HepG2 (cell line): ENCODE results near the gene CPNE1. TPM values are rescaled to one million over a fixed set of nuclear protein-coding genes. Genes with fewer than 3 reads are reported as not detected.

ENCODE experiments used
- AHDC1 ChIP-seq: sonication (generic); formaldehyde crosslinking; IDR thresholded peaks from 2 replicates; pipeline ENCODE4 v1.5.1; 2020; ENCODE audit warnings: mild to moderate bottlenecking, missing genetic modification reagents, borderline replicate concordance
- EP300 ChIP-seq, 3 experiments: sonication (generic) in 1 of 3; formaldehyde crosslinking in 1 of 3; IDR thresholded peaks; 2 replicates each; pipeline versions ENCODE4 v1.5.1 to v1.6.1; 2011 to 2020; ENCODE audit warnings: low read depth in 2 of 3, low read length in 2 of 3, borderline replicate concordance in 1 of 3, improper control_type of control experiment in 1 of 3, mild to moderate bottlenecking in 1 of 3, missing genetic modification reagents in 1 of 3, moderate library complexity in 1 of 3
- FOXK1 ChIP-seq: sonication (generic); formaldehyde crosslinking; IDR thresholded peaks from 2 replicates; pipeline ENCODE4 v1.4.0; 2020; ENCODE audit warnings: low read depth, missing genetic modification reagents, borderline replicate concordance
- FOXP1 ChIP-seq, 2 experiments: fragments of 450-650 bp in 1 of 2; IDR thresholded peaks; 2 replicates each; pipeline ENCODE4 v1.6.1; 2017 to 2018; ENCODE audit warnings: antibody characterized with exemption in 1 of 2
- KAT8 ChIP-seq: IDR thresholded peaks from 2 replicates; pipeline ENCODE4 v1.6.1; 2016; ENCODE audit warnings: missing genetic modification reagents, missing compliant biosample characterization
- RAD21 ChIP-seq: fragments of 450-650 bp; formaldehyde crosslinking; IDR thresholded peaks from 2 replicates; pipeline ENCODE4 v1.5.0; 2020; ENCODE audit warnings: mild to moderate bottlenecking
- TOPORS ChIP-seq: sonication (generic); formaldehyde crosslinking; IDR thresholded peaks from 2 replicates; pipeline ENCODE4 v1.8.0; 2023; ENCODE audit warnings: mild to moderate bottlenecking, missing genetic modification reagents
- ZHX2 ChIP-seq, 2 experiments: sonication (generic) in 1 of 2; formaldehyde crosslinking in 1 of 2; IDR thresholded peaks; 2 replicates each; pipeline versions ENCODE4 v1.6.1 to v1.9.0; 2014 to 2022; ENCODE audit warnings: antibody characterized with exemption in 1 of 2, borderline replicate concordance in 1 of 2, inconsistent platforms in 1 of 2, low read depth in 1 of 2, missing genetic modification reagents in 1 of 2
- ZNF639 ChIP-seq: conservative IDR thresholded peaks from 2 replicates; pipeline ENCODE4 v1.6.1; 2018; ENCODE audit warnings: missing genetic modification reagents
- ZNF770 ChIP-seq: sonication (generic); formaldehyde crosslinking; IDR thresholded peaks from 2 replicates; pipeline ENCODE4 v1.5.0; 2020; ENCODE audit warnings: mild to moderate bottlenecking, missing genetic modification reagents
- polyA plus RNA-seq, 8 experiments: library from polyadenylated mRNA; depleted of rRNA in 3 of 8; stranded (reverse) in 7 of 8; unstranded in 1 of 8; fragments of >200 nt; fragmentation: Illumina TruSeq in 4 of 8; extraction: Trizol in 4 of 8; gene quantifications; 2 replicates each; pipeline versions ENCODE4 v1.2.1 to v1.2.3, GENCODE V29; 2011 to 2016; ENCODE audit warnings: low read depth in 4 of 8, missing spikeins in 1 of 8, mixed read lengths in 1 of 8; ENCODE audit not compliant: insufficient read depth in 1 of 8
- total RNA-seq, 5 experiments: library from RNA; depleted of rRNA; stranded (reverse); fragments of >200 nt; fragmentation: Illumina TruSeq; extraction: Trizol; gene quantifications; 2 replicates each; pipeline ENCODE4 v1.2.3, GENCODE V29; 2016; ENCODE audit warnings: low read depth in 1 of 5

Gene CPNE1
- total and polyA plus RNA-seq, 2 of the 13 experiments (the other 11 are each of a cell fraction or from before 2014, with no cell fraction given), result 408 to 431 TPM

GRCh38 chr20:35663516-35664465, 909 bp downstream of the CPNE1 start (continued):
- TF ChIP-seq AHDC1 (no peak), EP300 (IDR thresholded peaks at IDR 0.05; ENCODE audit: low read depth in 2 of 2, low read length in 2 of 2) (no peak), EP300 (CRISPR knock-in tag; IDR thresholded peaks at IDR 0.05; ENCODE audit: borderline replicate concordance) (no peak), ZNF770 (CRISPR knock-in tag) (no peak), RAD21 (CRISPR knock-in tag) (peak; percentile 25; the same call in 1 of the 2 replicates), FOXP1 (IDR thresholded peaks at IDR 0.05) (no peak), FOXP1 (CRISPR knock-in tag; IDR thresholded peaks at IDR 0.05) (0 out of 2 replicates have a peak, but pooled peaks have one; percentile 18), FOXK1 (CRISPR knock-in tag) (0 out of 2 replicates have a peak, but pooled peaks have one; percentile 11), ZHX2 (IDR thresholded peaks at IDR 0.05; ENCODE audit: low read depth) (0 out of 2 replicates have a peak, but pooled peaks have one; percentile 51), ZHX2 (CRISPR knock-in tag; IDR thresholded peaks at IDR 0.05; ENCODE audit: borderline replicate concordance) (no peak), TOPORS (CRISPR knock-in tag) (peak; percentile 10; the same call in 1 of the 2 replicates), ZNF639 (CRISPR knock-in tag) (peak; percentile 14; the same call in 1 of the 2 replicates), KAT8 (CRISPR knock-in tag) (no peak)
